ENCODE data around the gene AKT3. TPM values are rescaled to one million over a fixed set of nuclear protein-coding genes. Genes with fewer than 3 reads are reported as not detected.
A peak's percentile ranks its signal among the peaks of the same experiment; 100 is the strongest.

AKT3 gene
- polyA plus RNA-seq, 2 of the 4 experiments (the other 2 are of a cell fraction), result 18.4 to 43.5 TPM

- DNase-seq (ENCODE audit: low read depth in 1 of 2, low spot score in 1 of 2) (no peak), FAIRE-seq (no peak), ATAC-seq (peak; percentile 32 to 50; a peak in 1 of 6 replicates)
- 86% methylated on average over 5 of the region's 5 CpGs for WGBS (ENCODE audit: missing lambda C conversion rate)
- no peak overlapping the region for H3K4me3 ChIP-seq
- no peaks in the 10 kb centered on the region for H3K9me3 ChIP-seq
- ChIA-PET CTCF (interaction anchor here (0.6 kb wide), 1 partner anchor 102 kb away, joined by 3 read pairs; no protein-coding TSS in a partner anchor), POLR2A (no interaction called here)
- H3K27ac ChIP-seq, result no peak overlapping the region
- H3K4me1 ChIP-seq, result no peaks in the 10 kb centered on the region
- H3K4me2 ChIP-seq, result no peak overlapping the region
- no peak for TF ChIP-seq ZC3H11A (IDR thresholded peaks at IDR 0.05)
- no peak for TF ChIP-seq RARB (CRISPR knock-in tag; IDR thresholded peaks at IDR 0.05)
- no peak for TF ChIP-seq RAD21 (conservative IDR thresholded peaks at IDR 0.05 in 1 of 2, IDR thresholded peaks at IDR 0.05 in 1 of 2)
- TF ChIP-seq CEBPB (IDR thresholded peaks at IDR 0.05), result no peak
- no peak for TF ChIP-seq POLR2A (IDR thresholded peaks at IDR 0.05; ENCODE audit: low read length)
- TF ChIP-seq FOXS1 (CRISPR knock-in tag; IDR thresholded peaks at IDR 0.05), result no peak
- no peak for TF ChIP-seq KDM1A (IDR thresholded peaks at IDR 0.05; ENCODE audit: low read depth)
- no peak for TF ChIP-seq NR3C1 (IDR thresholded peaks at IDR 0.05)
- TF ChIP-seq EHMT2 (IDR thresholded peaks at IDR 0.05; ENCODE audit: low read depth), result no peak
- TF ChIP-seq HES2 (IDR thresholded peaks at IDR 0.05), result no peak
- no peak for TF ChIP-seq TP53 (CRISPR knock-in tag; IDR thresholded peaks at IDR 0.05)
- TF ChIP-seq HMGXB4 (CRISPR knock-in tag; IDR thresholded peaks at IDR 0.05; ENCODE audit: borderline replicate concordance), result no peak
These were observed 385.0 kb downstream of the AKT3 start for GRCh38 chr1:243465081-243465480.

GRCh38 chr1:243462929-243463697, 386.9 kb downstream of the AKT3 start:
- ChIA-PET CTCF (interaction anchor here (1.9 kb wide), 1 partner anchor 810 kb away, joined by 8 read pairs; no protein-coding TSS in a partner anchor), POLR2A (no interaction called here)
- Histone ChIP-seq H3K9me3 (no peaks in the 10 kb centered on the region), H3K4me2 (no peak overlapping the region), H3K27ac (no peak overlapping the region), H3K4me3 (no peak overlapping the region), H3K4me1 (no peaks in the 10 kb centered on the region)
- 80% methylated on average over 1 of the region's 1 CpG for WGBS (ENCODE audit: missing lambda C conversion rate)
- FAIRE-seq, result no peak
- ATAC-seq, result no peak
- TF ChIP-seq USF2 (IDR thresholded peaks at IDR 0.05), result no peak
- TF ChIP-seq RNF2 (IDR thresholded peaks at IDR 0.05; ENCODE audit: borderline replicate concordance, low read depth), result no peak
- no peak for TF ChIP-seq FOSL2 (IDR thresholded peaks at IDR 0.05)
- TF ChIP-seq FOSL2 (CRISPR knock-in tag; IDR thresholded peaks at IDR 0.05), result no peak
- no peak for TF ChIP-seq E2F6 (IDR thresholded peaks at IDR 0.05; ENCODE audit: borderline replicate concordance, low read depth)
- TF ChIP-seq NPAS2 (CRISPR knock-in tag; IDR thresholded peaks at IDR 0.05; ENCODE audit: borderline replicate concordance), result no peak
- no peak for TF ChIP-seq CHD4 (IDR thresholded peaks at IDR 0.05; ENCODE audit: borderline replicate concordance)
- no peak for TF ChIP-seq ATOH8 (CRISPR knock-in tag; IDR thresholded peaks at IDR 0.05; ENCODE audit: low read depth)
- no peak for TF ChIP-seq NFE2L2 (conservative IDR thresholded peaks at IDR 0.05; ENCODE audit: low read length)
- no peak for TF ChIP-seq ZFP36 (IDR thresholded peaks at IDR 0.05; ENCODE audit: borderline replicate concordance, partially characterized antibody)
- DNase-seq (ENCODE audit: low read depth in 1 of 2, low spot score in 1 of 2), result no peak

All from A549 (cell line).